ENCODE measurements around the gene ABHD17B.
"Not testable (repeated sequence)": the region's sequence is repeated elsewhere in the genome, so short reads cannot be mapped to it uniquely, and the experiment has no call there.

ABHD17B gene

DNA sequence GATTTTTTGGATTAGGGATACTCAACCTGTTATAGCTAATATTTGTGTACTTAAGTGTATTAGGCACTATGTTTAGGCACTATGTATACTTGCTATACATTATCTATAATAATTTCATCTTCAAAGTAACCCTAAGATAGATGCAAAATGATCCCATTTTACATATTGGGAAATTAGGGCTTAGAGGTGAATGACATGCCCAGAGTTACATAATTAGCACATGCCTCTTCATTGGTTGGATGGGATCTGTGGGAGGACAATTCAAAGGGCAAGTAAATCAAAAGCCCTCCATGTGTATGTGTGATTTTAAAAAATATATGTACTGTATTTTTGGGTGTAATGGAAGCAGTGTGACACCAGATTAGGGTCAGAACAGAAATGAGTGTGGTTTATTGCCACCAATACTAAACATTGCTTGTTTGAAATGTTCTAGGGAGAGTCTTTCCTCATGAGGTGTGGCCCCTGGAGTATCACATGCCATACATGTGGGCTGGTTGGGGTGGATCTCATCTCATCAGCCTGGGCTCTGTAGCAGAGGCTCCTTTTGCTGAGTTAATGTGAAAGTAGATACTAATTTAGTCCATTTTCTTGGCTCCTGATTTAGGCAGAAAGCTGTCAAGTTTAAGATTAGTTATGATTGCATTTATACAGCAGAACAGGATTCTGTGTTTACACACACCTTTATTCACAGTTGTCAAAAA, 6.0 kb upstream of the ABHD17B start:
- in situ Hi-C loops (cut with MboI; ENCODE audit: low sequenced_read_pairs) = no loop called here

GRCh38 chr9:71915495-71915894, 4.5 kb upstream of the ABHD17B start:
- in situ Hi-C loops (cut with MboI; ENCODE audit: low sequenced_read_pairs) = no loop called here

DNA sequence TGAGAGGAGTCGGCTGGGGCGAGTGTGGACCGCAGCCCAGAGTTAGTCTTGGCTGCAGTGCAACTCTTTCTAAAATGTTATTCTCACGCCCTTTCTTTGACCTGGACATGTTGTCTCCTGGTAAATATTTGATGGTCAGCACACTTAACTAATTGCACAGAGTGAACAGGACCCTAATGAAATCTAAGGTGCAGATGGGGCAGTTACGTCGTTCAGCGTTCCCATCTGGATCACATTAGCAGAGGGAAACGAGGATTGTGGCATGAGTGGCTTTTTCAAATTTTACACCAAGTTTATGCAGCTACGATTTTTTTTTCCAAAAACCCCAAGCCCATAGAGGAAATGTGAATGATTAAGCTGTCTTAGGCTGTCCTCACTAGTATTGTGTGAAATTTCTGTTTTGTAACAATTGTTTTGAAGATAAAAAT, 929 bp upstream of the ABHD17B start:
- in situ Hi-C loops (cut with MboI; ENCODE audit: low sequenced_read_pairs) = no loop called here

- in situ Hi-C loops (cut with MboI; ENCODE audit: low sequenced_read_pairs) = no loop called here
These were observed 338 bp downstream of the ABHD17B start for GRCh38 chr9:71910650-71911060.

DNA sequence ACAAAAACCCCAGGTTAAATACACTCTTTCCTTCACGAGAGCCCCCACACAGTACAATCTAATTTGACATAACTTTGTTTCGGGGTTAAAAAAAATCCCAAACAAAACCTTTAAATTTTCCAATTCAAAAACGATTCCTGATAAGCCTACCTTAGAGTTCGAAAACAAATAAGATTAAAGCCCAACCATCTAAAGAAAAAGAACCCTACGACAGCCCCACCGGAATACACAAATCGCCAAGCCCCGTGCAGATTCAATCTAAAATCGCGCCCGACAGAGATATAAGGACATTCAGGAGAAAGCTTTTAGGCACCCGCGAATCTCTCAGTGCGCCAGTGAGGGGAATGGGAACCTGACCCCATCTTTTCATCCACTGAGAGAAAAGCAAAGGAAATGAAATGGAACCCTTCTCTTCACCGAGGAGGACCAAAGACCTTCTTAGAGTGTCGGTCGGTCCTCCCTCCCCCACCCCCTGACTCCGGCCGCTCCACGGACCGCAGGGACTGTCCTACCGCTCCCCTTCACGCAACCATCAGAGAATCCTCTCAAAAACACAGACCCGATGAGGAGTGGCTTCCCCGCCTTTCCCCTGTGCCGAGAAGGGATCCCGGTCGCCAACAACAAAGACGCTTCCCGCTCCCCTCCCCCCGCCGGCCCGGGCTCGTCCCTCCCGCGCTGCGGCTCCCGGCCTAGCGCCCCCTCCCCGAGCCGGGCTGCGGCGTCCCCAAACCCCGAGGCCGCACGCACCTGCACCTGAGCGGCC, 925 bp downstream of the ABHD17B start:
- in situ Hi-C loops (cut with MboI; ENCODE audit: low sequenced_read_pairs) = no loop called here

DNA sequence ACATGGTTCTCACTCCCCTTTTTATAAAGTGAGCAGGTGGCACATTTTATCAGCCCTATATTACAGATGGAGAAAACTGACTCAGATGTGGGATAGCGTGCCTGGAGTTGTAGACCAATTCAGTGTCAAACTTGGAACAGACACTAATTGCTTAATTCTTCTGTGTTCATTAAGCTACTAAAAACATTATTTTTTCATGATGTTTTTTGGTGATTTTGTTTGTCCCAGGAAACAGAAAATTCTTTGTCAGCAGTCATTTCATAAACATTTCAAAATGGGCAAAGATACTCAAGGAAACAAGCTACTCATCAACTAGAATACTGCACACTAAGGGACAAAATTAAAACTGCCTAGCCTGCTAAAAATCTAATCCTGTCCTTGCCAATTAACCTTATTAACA, 2.2 kb downstream of the ABHD17B start:
- in situ Hi-C loops (cut with MboI; ENCODE audit: low sequenced_read_pairs) = no loop called here

GRCh38 chr9:71904076-71904475, 6.9 kb downstream of the ABHD17B start:
- in situ Hi-C loops (cut with MboI; ENCODE audit: low sequenced_read_pairs) = no loop called here

GRCh38 chr9:71901695-71902597, 9.0 kb downstream of the ABHD17B start:
- in situ Hi-C loops (cut with MboI; ENCODE audit: low sequenced_read_pairs) = no loop called here

DNA sequence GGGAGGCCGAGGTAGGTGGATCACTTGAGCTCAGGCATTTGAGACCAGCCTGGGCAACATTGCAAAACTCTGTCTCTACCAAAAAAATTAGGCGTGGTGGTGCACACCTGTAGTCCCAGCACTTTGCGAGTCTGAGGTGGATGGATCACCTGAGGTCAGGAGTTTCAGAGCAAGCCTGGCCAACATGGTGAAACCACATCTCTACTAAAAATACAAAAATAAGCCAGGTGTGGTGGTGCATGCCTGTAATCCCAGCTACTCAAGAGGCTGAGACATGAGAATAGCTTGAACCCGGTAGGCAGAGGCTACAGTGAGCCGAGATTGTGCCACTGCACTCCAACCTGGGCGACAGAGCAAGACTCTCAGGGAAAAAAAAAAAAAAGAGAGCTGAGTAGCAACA, 12.2 kb downstream of the ABHD17B start:
- in situ Hi-C loops (cut with MboI; ENCODE audit: low sequenced_read_pairs) = not testable (repeated sequence)

DNA sequence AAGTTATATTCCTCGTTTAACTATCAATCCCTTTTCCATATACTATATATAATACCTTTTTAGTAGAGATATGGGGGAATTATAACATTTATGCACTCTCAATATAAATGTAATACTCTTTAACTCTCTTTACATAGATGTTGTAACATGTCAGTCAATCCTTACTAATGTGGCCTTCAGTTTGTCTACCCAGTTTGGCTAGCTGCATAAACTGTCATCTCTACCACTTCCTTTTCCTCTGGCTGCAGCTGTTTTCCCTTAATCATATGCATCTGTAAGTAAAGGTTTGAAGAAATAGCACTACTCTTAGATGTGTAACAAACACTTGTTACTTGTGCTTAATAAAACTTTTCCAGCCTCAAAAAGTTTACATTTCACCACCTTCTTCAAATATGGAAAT, 13.4 kb downstream of the ABHD17B start:
- in situ Hi-C loops (cut with MboI; ENCODE audit: low sequenced_read_pairs) = no loop called here

DNA sequence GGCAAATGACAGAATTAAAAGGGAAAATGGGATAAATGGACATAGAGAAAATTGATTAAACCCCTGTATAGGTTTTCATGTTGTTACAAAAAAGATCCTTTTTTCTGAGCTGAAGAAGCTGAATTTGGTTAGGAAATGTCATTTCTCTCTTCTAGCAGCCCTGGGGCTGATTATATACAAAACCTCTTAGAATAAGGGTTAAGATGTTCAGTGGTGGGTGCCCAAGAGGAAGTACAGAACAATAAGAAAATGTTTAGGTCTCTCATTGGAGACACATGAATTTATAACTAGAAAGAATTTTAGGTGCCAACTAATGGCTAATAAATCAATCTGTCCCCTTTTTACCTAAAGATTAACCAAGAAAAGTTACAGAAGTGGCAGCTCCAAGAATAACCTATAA, 14.2 kb downstream of the ABHD17B start:
- in situ Hi-C loops (cut with MboI; ENCODE audit: low sequenced_read_pairs) = no loop called here

DNA sequence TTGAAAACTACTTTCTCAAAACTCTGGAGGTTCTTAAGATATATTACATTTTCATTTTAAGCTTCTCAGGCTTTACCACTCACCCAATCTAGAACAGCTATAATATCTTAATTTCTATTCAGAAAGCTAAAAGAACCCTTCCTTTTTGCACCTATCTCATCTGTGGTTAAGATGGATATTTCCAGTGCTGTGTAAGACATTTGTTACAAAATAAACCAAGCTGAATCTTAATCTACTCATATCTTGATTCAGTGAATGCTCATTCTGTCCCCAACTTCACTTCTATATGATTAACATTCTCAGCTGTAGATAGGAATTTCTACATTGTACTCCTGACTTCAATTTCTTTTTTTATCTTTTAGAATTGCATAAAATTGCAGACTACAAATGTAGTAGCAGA, 15.0 kb downstream of the ABHD17B start:
- in situ Hi-C loops (cut with MboI; ENCODE audit: low sequenced_read_pairs) = no loop called here

GRCh38 chr9:71895117-71895516, 15.9 kb downstream of the ABHD17B start:
- in situ Hi-C loops (cut with MboI; ENCODE audit: low sequenced_read_pairs) = no loop called here

DNA sequence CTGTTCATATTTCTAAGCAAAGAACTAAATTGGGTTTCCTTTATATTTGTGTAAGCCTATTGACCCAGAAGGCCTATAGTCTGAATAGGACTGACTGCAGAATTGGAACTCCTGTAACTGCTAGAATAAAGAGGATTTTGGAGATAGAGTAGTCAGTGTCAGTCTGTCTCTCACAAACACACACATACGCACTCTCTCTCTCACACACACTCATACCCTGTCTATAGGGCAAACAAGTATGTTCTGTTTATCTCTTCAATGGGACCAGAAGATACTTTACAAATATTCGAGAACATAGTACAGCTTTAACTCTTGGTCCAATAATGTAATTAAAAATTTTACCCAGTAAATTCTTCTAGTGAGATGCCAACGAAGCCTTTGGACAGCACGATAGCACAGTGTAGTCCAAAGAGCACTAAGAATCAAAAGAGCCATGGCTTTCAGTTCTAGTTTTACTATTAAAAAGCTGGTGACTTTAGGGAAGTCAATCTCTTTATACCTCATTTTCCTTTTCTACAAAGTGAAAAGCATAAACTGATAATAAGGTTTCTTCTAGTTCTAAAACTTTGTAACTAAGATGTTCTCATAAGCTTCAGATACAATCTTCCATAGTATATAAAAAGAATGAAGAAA, 19.3 kb downstream of the ABHD17B start:
- in situ Hi-C loops (cut with MboI; ENCODE audit: low sequenced_read_pairs) = no loop called here

DNA sequence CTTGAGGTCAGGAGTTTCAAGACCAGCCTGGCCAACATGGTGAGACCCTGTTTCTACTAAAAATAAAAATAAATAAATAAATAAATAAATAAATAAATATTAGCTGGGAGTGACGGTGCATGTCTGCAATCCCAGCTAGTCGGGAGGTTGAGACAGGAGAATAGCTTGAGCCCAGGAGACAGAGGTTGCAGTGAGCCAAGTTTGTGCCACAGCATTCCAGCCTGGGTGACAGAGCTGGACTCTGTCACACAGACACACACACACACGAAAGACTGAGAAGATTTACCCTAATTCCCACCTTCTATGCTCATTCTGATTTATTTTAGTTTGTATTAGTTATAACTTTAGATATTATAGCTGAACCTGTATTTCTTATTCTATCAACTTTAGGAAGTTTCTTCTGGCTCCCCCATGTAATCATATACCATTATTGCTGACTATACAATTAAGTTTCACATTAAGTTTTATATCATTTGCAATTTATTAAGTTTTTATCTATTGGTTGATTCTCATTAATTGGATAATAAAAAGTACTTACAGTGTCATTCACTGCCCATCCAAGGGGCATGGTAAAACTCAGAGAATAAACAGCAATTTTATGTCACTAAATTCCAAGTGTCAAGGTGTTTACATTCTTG, 20.8 kb downstream of the ABHD17B start:
- in situ Hi-C loops (cut with MboI; ENCODE audit: low sequenced_read_pairs) = no loop called here

DNA sequence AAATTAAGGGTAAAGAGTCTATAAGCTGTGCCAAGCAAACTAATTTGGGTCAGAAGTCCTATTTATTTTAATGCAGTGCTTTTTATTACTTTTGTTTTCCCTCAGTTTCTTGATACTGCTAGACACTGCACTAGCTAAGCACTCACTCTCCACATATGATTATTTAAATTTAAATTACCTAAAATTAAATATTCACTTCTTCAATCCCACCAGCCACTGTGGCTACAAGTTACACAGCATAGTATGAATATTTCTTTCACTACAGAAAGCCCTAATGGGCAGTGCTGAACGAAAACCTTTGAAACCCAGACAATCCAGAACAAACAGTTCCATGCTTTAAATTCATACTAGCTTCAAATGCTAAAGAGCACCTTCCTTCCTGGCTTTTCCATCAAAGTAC, 23.6 kb downstream of the ABHD17B start:
- in situ Hi-C loops (cut with MboI; ENCODE audit: low sequenced_read_pairs) = no loop called here

- in situ Hi-C loops (cut with MboI; ENCODE audit: low sequenced_read_pairs) = no loop called here
These were observed 24.5 kb downstream of the ABHD17B start for GRCh38 chr9:71886541-71886940.

DNA sequence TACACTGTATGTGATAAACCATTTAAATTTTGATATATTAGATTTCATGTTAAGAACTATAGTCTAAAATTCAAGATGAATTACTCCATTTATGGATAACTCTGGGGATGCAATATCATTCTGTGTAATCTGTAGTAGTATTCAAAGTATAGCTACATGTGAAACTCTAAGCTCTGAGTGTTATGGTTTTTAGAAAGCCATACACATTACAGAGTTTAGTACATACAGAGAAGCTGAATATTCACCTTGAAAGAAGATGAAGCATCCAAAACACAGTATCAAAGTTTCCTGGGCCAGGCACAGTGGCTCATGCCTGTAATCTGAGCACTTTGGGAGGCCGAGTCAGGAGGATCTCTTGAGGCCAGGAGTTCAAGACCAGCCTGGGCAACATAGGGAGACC, 25.0 kb downstream of the ABHD17B start:
- in situ Hi-C loops (cut with MboI; ENCODE audit: low sequenced_read_pairs) = no loop called here

GRCh38 chr9:71885467-71885866, 25.5 kb downstream of the ABHD17B start:
- in situ Hi-C loops (cut with MboI; ENCODE audit: low sequenced_read_pairs) = no loop called here

DNA sequence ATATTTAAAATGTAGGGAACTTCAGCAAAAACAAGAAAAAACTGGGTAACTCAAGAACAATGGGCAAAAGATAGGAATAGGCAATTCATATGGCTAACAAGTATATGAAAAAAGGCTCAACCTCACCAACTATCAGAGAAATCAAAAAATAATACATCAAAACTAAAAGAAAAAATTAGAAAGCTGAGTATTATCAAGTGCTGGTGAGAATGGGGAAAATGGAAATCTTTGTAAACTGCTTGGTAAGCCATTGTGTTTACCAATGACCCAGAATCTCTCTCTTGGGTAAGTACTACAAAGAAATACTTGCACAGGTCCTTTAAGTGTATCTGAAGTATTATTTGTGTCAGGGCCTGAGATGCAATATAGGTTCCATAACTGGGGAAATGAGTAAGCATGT, 27.0 kb downstream of the ABHD17B start:
- in situ Hi-C loops (cut with MboI; ENCODE audit: low sequenced_read_pairs) = no loop called here
